ENCODE measurements around the gene ZAP70. TPM values are rescaled to one million over a fixed set of nuclear protein-coding genes. Genes with fewer than 3 reads are reported as not detected.

ZAP70 gene
- total RNA-seq, 6 experiments from 2014 or later = 0.74 to 2.1 (median 1.4) TPM

- ATAC-seq (no peak), DNase-seq (no peak)
- Histone ChIP-seq H3K4me1 (no peaks in the 10 kb centered on the region), H3K36me3 (no peaks in the 10 kb centered on the region), H3K27ac (no peak overlapping the region), H3K4me3 (no peak overlapping the region), H3K27me3 (no peaks in the 10 kb centered on the region), H3K9me3 (no peaks in the 10 kb centered on the region)
- 80% methylated on average over 1 of the region's 1 CpG for WGBS (ENCODE audit: insufficient coverage, low coverage, low lambda C conversion rate, missing lambda C conversion rate)
- TF ChIP-seq, protein P1, sequence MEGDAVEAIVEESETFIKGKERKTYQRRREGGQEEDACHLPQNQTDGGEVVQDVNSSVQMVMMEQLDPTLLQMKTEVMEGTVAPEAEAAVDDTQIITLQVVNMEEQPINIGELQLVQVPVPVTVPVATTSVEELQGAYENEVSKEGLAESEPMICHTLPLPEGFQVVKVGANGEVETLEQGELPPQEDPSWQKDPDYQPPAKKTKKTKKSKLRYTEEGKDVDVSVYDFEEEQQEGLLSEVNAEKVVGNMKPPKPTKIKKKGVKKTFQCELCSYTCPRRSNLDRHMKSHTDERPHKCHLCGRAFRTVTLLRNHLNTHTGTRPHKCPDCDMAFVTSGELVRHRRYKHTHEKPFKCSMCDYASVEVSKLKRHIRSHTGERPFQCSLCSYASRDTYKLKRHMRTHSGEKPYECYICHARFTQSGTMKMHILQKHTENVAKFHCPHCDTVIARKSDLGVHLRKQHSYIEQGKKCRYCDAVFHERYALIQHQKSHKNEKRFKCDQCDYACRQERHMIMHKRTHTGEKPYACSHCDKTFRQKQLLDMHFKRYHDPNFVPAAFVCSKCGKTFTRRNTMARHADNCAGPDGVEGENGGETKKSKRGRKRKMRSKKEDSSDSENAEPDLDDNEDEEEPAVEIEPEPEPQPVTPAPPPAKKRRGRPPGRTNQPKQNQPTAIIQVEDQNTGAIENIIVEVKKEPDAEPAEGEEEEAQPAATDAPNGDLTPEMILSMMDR (IDR thresholded peaks at IDR 0.05) = no peak
- no peak for TF ChIP-seq POLR2A (IDR thresholded peaks at IDR 0.05)
- intact Hi-C loops (cut with DNase I) = loop anchor here in 1 of 2 donors (10.0 kb wide), 1 partner anchor 655 kb away; no protein-coding TSS in a partner anchor
These were observed 16.9 kb downstream of the ZAP70 start for GRCh38 chr2:97730245-97730644.

GRCh38 chr2:97731274-97732020 lies 18.1 kb downstream of the ZAP70 start:
- 90% methylated on average over 3 of the region's 12 CpGs for WGBS (ENCODE audit: insufficient coverage, low coverage, low lambda C conversion rate, missing lambda C conversion rate)
- Histone ChIP-seq H3K9me3 (no peaks in the 10 kb centered on the region), H3K36me3 (no peaks in the 10 kb centered on the region), H3K4me3 (no peak overlapping the region), H3K27ac (no peak overlapping the region), H3K4me1 (no peaks in the 10 kb centered on the region), H3K27me3 (no peaks in the 10 kb centered on the region)
- intact Hi-C loops (cut with DNase I) = loop anchor here in 1 of 2 donors (10.0 kb wide), 1 partner anchor 653 kb away; no protein-coding TSS in a partner anchor
- no peak for TF ChIP-seq POLR2A (IDR thresholded peaks at IDR 0.05)
- TF ChIP-seq, protein P1 (IDR thresholded peaks at IDR 0.05) = no peak
- DNase-seq (no peak), ATAC-seq (no peak)

DNA sequence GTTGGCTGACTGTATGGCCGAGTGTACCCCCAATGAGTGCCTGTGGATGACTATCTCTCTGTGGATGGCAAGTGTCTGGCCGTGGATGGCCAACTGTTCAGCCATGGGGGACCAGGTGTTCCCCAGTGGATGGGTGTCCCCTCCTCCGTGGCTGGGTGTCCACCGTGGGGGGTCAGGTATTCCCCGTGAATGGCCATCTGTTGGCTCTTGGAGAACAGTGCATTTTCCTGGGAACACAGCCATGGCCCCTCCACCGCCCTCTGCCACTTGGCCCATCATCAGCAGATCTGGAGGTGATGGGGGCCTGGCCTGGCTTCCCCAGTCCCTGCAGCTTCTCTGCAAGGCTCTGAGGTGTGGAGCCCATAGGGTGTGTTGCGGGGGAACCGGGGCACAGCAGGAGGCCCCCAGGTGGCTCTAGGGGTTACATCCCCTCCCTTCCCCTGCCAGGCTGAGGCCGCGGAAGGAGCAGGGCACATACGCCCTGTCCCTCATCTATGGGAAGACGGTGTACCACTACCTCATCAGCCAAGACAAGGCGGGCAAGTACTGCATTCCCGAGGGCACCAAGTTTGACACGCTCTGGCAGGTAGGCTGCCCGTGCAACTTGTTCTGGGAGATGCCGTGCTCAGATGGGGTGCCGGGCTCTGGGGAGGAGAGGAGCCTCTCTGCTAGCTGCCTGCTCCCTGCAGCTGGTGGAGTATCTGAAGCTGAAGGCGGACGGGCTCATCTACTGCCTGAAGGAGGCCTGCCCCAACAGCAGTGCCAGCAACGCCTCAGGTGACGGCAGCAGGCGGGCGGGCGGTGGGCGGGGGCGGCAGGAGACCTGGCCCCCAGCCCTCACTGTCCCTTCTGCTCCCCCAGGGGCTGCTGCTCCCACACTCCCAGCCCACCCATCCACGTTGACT lies 19.3 kb downstream of the ZAP70 start:
- intact Hi-C loops (cut with DNase I) = loop anchor here in 1 of 2 donors (10.0 kb wide), 1 partner anchor 652 kb away; no protein-coding TSS in a partner anchor
- Histone ChIP-seq H3K4me1 (no peaks in the 10 kb centered on the region), H3K4me3 (no peak overlapping the region), H3K36me3 (no peaks in the 10 kb centered on the region), H3K9me3 (no peaks in the 10 kb centered on the region), H3K27me3 (no peaks in the 10 kb centered on the region), H3K27ac (no peak overlapping the region)
- no CpG with 5 or more reads among the region's 28 CpGs for WGBS (ENCODE audit: insufficient coverage, low coverage, low lambda C conversion rate, missing lambda C conversion rate)
- TF ChIP-seq, protein P1 (IDR thresholded peaks at IDR 0.05) = no peak
- DNase-seq (no peak), ATAC-seq (no peak)

- intact Hi-C loops (cut with DNase I) = loop anchor here in 1 of 2 donors (10.0 kb wide), 1 partner anchor 651 kb away; no protein-coding TSS in a partner anchor
- 85% methylated on average over 2 of the region's 20 CpGs for WGBS (ENCODE audit: insufficient coverage, low coverage, low lambda C conversion rate, missing lambda C conversion rate)
- no peak for ATAC-seq
These were observed 20.1 kb downstream of the ZAP70 start for GRCh38 chr2:97733341-97734035.

More at GRCh38 chr2:97733341-97734035, 20.1 kb downstream of the ZAP70 start:
- no peaks in the 10 kb centered on the region for H3K36me3 ChIP-seq
- H3K9me3 ChIP-seq = no peaks in the 10 kb centered on the region
- no peak overlapping the region for H3K27ac ChIP-seq
- H3K4me3 ChIP-seq = no peak overlapping the region
- no peak for TF ChIP-seq POLR2A (IDR thresholded peaks at IDR 0.05)
- TF ChIP-seq, protein P1 (IDR thresholded peaks at IDR 0.05) = no peak
- H3K27me3 ChIP-seq = no peaks in the 10 kb centered on the region
- DNase-seq = no peak
- no peaks in the 10 kb centered on the region for H3K4me1 ChIP-seq

All from right lobe of liver (tissue), 6 donors.